ENCODE results near the gene CHCT1. TPM values are rescaled to one million over a fixed set of nuclear protein-coding genes. Genes with fewer than 3 reads are reported as not detected.
"Not testable (repeated sequence)": the region's sequence is repeated elsewhere in the genome, so short reads cannot be mapped to it uniquely, and the experiment has no call there.

CHCT1 gene
- total RNA-seq, 2 experiments from 2014 or later = not detected

- H3K4me3 Mint-ChIP-seq = no peak overlapping the region
- no peaks in the 10 kb centered on the region for H3K9me3 Mint-ChIP-seq
- no peak overlapping the region for H3K27ac Mint-ChIP-seq
- POLR2A ChIA-PET = interaction anchor here (0.9 to 1.1 kb wide), 2 partner anchors 13 to 281 kb away, joined by 3 read pairs; no protein-coding TSS in a partner anchor
- intact Hi-C loops (cut with micrococcal nuclease) = no loop called here
- CTCF ChIA-PET = interaction anchor here (1.4 to 2.1 kb wide), 2 partner anchors 12 to 214 kb away, joined by 4 to 5 read pairs; no protein-coding TSS in a partner anchor
- TF ChIP-seq, protein P1, sequence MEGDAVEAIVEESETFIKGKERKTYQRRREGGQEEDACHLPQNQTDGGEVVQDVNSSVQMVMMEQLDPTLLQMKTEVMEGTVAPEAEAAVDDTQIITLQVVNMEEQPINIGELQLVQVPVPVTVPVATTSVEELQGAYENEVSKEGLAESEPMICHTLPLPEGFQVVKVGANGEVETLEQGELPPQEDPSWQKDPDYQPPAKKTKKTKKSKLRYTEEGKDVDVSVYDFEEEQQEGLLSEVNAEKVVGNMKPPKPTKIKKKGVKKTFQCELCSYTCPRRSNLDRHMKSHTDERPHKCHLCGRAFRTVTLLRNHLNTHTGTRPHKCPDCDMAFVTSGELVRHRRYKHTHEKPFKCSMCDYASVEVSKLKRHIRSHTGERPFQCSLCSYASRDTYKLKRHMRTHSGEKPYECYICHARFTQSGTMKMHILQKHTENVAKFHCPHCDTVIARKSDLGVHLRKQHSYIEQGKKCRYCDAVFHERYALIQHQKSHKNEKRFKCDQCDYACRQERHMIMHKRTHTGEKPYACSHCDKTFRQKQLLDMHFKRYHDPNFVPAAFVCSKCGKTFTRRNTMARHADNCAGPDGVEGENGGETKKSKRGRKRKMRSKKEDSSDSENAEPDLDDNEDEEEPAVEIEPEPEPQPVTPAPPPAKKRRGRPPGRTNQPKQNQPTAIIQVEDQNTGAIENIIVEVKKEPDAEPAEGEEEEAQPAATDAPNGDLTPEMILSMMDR (IDR thresholded peaks at IDR 0.05) = no peak
- peaks cover 4% of the 10 kb centered on the region for H3K4me1 Mint-ChIP-seq (ENCODE audit: low read depth)
- H3K36me3 Mint-ChIP-seq (ENCODE audit: low read depth) = no peaks in the 10 kb centered on the region
- DNase-seq (peak; percentile 4), ATAC-seq (no peak)
- no peaks in the 10 kb centered on the region for H3K27me3 Mint-ChIP-seq
Observed at GRCh38 chr17:60423865-60424264, 1.6 kb downstream of the CHCT1 start.

DNA sequence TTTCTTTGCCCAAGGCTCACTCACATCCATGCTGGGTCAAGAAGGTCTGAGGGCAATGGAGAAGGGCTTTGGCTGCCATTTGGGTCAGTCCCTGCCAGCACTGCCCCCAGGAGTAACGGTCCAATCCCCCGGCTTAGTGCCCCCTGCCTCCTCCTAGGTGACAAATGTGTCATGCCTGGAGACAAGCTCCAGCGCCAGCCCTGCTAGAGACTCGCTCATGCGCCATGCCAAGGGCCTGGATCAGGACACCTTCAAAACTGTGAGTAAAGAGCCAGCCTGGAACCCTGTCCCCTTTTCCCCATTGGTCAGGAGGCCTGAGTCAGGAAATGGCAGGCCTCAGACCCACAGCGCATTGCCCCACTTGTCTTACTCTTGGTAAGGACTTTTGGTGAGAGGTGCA is 3.3 kb downstream of the CHCT1 start:
- TF ChIP-seq, protein P1 (IDR thresholded peaks at IDR 0.05) = no peak
- no peaks in the 10 kb centered on the region for H3K36me3 Mint-ChIP-seq (ENCODE audit: low read depth)
- H3K27ac Mint-ChIP-seq = no peak overlapping the region
- intact Hi-C loops (cut with micrococcal nuclease) = no loop called here
- H3K9me3 Mint-ChIP-seq = no peaks in the 10 kb centered on the region
- H3K4me3 Mint-ChIP-seq = no peak overlapping the region
- POLR2A ChIA-PET = no interaction called here
- DNase-seq = no peak
- ATAC-seq = no peak
- no peaks in the 10 kb centered on the region for H3K27me3 Mint-ChIP-seq
- H3K4me1 Mint-ChIP-seq (ENCODE audit: low read depth) = peaks cover 4% of the 10 kb centered on the region
- CTCF ChIA-PET = no interaction called here

DNA sequence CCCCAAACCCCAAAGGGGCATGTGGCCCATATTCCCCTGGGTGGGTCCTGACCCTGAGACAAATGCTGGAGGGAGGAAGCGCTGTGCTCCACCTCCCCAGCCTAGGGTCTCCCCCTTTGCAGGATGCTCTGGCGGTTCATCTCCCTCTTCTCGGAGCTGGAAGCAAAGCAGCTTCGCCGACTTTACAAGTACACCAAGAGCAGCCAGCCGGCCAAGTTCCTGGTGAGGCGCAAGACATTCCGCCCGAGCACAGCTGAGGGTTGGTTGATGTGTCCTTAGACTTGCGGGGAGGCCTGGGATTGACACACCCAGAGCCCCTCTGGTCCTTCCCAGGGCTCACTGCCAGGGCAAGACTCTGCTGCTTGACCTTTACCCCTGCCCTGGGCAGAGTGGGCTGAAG is 4.3 kb downstream of the CHCT1 start:
- Mint-ChIP-seq H3K9me3 (no peaks in the 10 kb centered on the region), H3K4me1 (ENCODE audit: low read depth) (no peaks in the 10 kb centered on the region), H3K27ac (no peak overlapping the region), H3K4me3 (no peak overlapping the region), H3K36me3 (ENCODE audit: low read depth) (no peaks in the 10 kb centered on the region), H3K27me3 (no peaks in the 10 kb centered on the region)
- POLR2A ChIA-PET = no interaction called here
- TF ChIP-seq, protein P1 (IDR thresholded peaks at IDR 0.05) = no peak
- intact Hi-C loops (cut with micrococcal nuclease) = no loop called here
- CTCF ChIA-PET = no interaction called here
- DNase-seq (no peak), ATAC-seq (no peak)

GRCh38 chr17:60428491-60428890 is 6.2 kb downstream of the CHCT1 start:
- CTCF ChIA-PET; H3K27me3 Mint-ChIP-seq; H3K36me3 Mint-ChIP-seq (ENCODE audit: low read depth); ATAC-seq; POLR2A ChIA-PET; intact Hi-C loops (cut with micrococcal nuclease); H3K9me3 Mint-ChIP-seq; H3K4me3 Mint-ChIP-seq; H3K4me1 Mint-ChIP-seq (ENCODE audit: low read depth); DNase-seq; H3K27ac Mint-ChIP-seq: not testable (repeated sequence)

DNA sequence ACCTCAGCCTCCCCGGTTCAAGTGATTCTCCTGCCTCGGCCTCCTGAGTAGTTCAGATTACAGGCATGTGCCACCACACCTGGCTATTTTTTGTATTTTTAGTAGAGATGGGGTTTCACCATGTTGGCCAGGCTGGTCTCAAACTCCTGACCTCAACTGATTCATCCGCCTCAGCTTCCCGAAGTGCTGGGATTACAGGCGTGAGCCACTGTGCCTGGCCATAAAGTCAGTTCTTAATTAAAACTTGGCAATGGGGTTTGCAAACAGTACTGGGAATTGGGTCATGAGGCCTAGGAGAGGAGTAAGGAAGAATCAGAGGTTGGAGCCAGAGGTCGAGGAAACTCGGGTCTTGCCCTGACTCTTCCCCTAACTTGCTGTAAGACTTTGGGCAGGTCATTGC is 8.3 kb downstream of the CHCT1 start:
- H3K36me3 Mint-ChIP-seq (ENCODE audit: low read depth); H3K4me1 Mint-ChIP-seq (ENCODE audit: low read depth); H3K27ac Mint-ChIP-seq; ATAC-seq; DNase-seq; H3K9me3 Mint-ChIP-seq; H3K27me3 Mint-ChIP-seq; H3K4me3 Mint-ChIP-seq; CTCF ChIA-PET: not testable (repeated sequence)
- POLR2A ChIA-PET = interaction anchor here (0.6 kb wide), 1 partner anchor 751 kb away, joined by 3 read pairs; no protein-coding TSS in a partner anchor
- intact Hi-C loops (cut with micrococcal nuclease) = loop anchor here (10.0 kb wide), 2 partner anchors 286 to 326 kb away; partner anchors contain the start of gene CA4

DNA sequence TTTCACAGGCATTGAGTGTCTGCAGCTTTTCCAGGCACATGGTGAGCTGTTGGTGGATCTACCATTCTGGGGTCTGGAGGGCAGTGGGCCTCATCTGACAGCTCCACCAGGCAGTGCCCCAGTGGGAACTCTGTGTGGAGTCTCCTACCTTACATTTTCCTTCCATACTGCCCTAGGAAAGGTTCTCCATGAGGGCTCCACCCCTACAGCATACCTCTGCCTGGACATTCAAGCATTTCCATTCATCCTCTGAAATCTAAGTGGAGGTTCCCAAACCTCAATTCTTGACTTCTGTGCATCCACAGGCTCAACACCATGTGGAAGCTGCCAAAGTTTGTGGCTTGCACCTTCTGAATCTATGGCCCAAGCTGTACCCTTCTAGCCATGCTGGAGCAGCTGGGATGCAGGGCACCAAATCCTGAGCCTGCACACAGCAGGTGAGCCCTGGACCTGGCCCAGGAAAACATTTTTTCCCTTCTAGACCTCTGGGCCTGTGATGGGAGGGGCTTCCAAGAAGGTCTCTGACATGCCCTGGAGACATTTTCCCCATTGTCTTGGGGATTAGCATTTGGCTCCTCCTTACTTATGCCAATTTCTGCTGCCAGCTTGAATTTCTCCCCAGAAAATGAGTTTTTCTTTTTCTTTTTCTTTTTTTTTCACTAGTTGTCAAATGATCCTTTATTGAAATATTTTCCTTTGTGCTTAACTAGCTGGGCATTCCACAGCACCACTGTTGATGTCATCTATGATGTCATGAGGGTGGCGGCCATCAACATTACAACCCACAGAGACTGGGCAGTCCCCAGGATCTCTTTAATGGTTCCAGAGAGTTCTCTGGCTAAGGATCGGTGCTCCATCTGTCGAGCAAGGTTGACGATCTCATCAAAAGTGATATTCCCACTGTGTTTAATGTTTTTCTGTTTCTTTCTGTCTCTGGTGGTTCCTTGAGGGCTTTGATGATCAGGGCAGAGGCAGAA is 11.0 kb downstream of the CHCT1 start:
- CTCF ChIA-PET; H3K27ac Mint-ChIP-seq; DNase-seq; ATAC-seq; H3K4me3 Mint-ChIP-seq; H3K9me3 Mint-ChIP-seq; H3K27me3 Mint-ChIP-seq; H3K4me1 Mint-ChIP-seq (ENCODE audit: low read depth); H3K36me3 Mint-ChIP-seq (ENCODE audit: low read depth): not testable (repeated sequence)
- POLR2A ChIA-PET = interaction anchor here (0.6 kb wide), 1 partner anchor 76 kb away, joined by 4 read pairs; no protein-coding TSS in a partner anchor
- intact Hi-C loops (cut with micrococcal nuclease) = loop anchor here (10.0 kb wide), 2 partner anchors 289 to 329 kb away; partner anchors contain the start of gene CA4
